Measurements from ENCODE around the gene CD63.

The CD63 gene

DNA sequence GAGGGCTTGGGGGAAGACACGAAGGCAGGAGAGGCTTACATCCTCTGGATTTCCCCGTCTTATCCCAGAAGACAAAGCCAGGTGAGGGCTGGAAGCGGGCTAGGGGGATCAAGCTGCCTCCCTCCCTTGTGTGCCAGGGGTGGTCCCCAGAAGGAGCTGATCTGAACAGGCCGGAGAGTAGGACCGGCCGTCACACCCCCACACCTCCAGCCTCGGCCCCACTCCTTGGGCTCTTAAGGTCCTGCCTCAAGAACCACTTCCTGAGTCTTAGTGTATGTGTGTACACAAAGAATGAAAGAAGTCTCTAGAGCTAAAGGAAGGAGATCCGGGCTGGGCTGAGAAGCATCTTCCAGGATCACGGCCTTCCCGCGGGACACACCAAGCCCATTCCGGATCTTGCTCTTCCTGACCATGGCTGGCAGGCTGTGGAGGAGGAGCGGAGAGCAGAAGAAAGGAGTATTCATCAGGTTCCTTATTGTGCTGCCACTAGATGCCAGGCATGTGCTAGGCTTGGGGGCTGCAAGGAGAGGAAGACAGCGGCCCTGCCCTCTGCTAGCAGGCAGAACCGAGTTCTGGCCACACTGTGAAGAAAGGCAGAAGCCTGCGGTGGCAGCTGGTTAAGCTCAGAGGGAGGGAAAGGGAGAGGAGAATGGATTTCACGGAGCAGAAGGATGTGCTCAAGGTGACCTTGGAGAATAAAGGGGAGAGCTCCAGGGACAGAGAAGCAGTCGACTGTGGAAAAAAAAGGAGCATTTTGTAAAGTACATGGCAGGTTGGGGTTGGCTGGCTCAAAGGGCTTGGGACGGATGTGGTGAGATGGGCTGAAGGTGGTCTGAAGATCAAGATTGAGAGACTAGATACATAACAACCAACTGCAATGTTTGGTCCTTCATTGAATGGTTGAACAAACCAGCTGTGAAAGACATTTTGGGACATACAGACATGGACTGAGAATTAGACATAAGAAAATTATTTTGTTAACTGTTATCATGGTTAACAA lies 1.3 kb upstream of the CD63 start:
- no peaks in the 10 kb centered on the region for H3K27me3 ChIP-seq (replicated peaks; ENCODE audit: control insufficient read depth, insufficient read depth, low read length, poor library complexity, severe bottlenecking)
- no peak for DNase-seq
- peak overlapping the region; percentile 70 for H3K4me3 ChIP-seq (ENCODE audit: insufficient read depth, low read depth, low read length, poor library complexity, severe bottlenecking)
- no peaks in the 10 kb centered on the region for H3K36me3 ChIP-seq (ENCODE audit: control insufficient read depth, insufficient read depth, low read length)
- H3K27ac ChIP-seq (ENCODE audit: insufficient read depth, low read length, poor library complexity, severe bottlenecking): peak overlapping the region; percentile 65
- peaks cover 28% of the 10 kb centered on the region for H3K4me1 ChIP-seq (ENCODE audit: control insufficient read depth, insufficient read depth, low read length, poor library complexity, severe bottlenecking)
- H3K9me3 ChIP-seq (ENCODE audit: control insufficient read depth, low read length): no peaks in the 10 kb centered on the region

GRCh38 chr12:55728186-55728938 lies 447 bp downstream of the CD63 start:
- peak overlapping the region; percentile 65 for H3K27ac ChIP-seq (ENCODE audit: insufficient read depth, low read length, poor library complexity, severe bottlenecking)
- peak overlapping the region; percentile 70 for H3K4me3 ChIP-seq (ENCODE audit: insufficient read depth, low read depth, low read length, poor library complexity, severe bottlenecking)
- no peak for DNase-seq
- no peaks in the 10 kb centered on the region for H3K27me3 ChIP-seq (replicated peaks; ENCODE audit: control insufficient read depth, insufficient read depth, low read length, poor library complexity, severe bottlenecking)
- peaks cover 28% of the 10 kb centered on the region for H3K4me1 ChIP-seq (ENCODE audit: control insufficient read depth, insufficient read depth, low read length, poor library complexity, severe bottlenecking)
- H3K36me3 ChIP-seq (ENCODE audit: control insufficient read depth, insufficient read depth, low read length): no peaks in the 10 kb centered on the region
- H3K9me3 ChIP-seq (ENCODE audit: control insufficient read depth, low read length): no peaks in the 10 kb centered on the region

GRCh38 chr12:55727643-55728185 lies 1.1 kb downstream of the CD63 start:
- H3K4me1 ChIP-seq (ENCODE audit: control insufficient read depth, insufficient read depth, low read length, poor library complexity, severe bottlenecking): peaks cover 28% of the 10 kb centered on the region
- no peaks in the 10 kb centered on the region for H3K9me3 ChIP-seq (ENCODE audit: control insufficient read depth, low read length)
- H3K27ac ChIP-seq (ENCODE audit: insufficient read depth, low read length, poor library complexity, severe bottlenecking): peak overlapping the region; percentile 65
- H3K4me3 ChIP-seq (ENCODE audit: insufficient read depth, low read depth, low read length, poor library complexity, severe bottlenecking): peak overlapping the region; percentile 70
- no peak for DNase-seq
- no peaks in the 10 kb centered on the region for H3K27me3 ChIP-seq (replicated peaks; ENCODE audit: control insufficient read depth, insufficient read depth, low read length, poor library complexity, severe bottlenecking)
- H3K36me3 ChIP-seq (ENCODE audit: control insufficient read depth, insufficient read depth, low read length): no peaks in the 10 kb centered on the region

GRCh38 chr12:55726971-55727370 lies 1.8 kb downstream of the CD63 start:
- H3K4me3 ChIP-seq (ENCODE audit: insufficient read depth, low read depth, low read length, poor library complexity, severe bottlenecking): no peak overlapping the region
- H3K4me1 ChIP-seq (ENCODE audit: control insufficient read depth, insufficient read depth, low read length, poor library complexity, severe bottlenecking): peaks cover 28% of the 10 kb centered on the region

DNA sequence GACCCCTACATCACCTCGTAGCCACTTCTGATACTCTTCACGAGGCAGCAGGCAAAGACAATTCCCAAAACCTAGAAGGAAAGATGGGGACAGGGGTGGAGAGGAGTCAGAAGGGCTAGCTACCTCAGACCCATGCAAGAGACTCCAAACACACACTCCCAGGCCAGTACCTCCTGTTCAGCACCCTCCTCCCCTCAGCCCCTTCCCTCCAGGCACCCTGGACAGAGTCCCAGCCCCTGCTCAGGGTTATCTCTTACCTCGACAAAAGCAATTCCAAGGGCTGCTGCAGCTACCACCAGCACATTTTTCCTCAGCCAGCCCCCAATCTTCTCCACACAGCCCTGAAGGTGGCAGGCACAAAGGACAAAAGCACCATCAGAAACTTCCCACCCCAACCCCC lies 3.3 kb downstream of the CD63 start:
- H3K4me1 ChIP-seq (ENCODE audit: control insufficient read depth, insufficient read depth, low read length, poor library complexity, severe bottlenecking): peaks cover 26% of the 10 kb centered on the region
- no peak overlapping the region for H3K27ac ChIP-seq (ENCODE audit: insufficient read depth, low read length, poor library complexity, severe bottlenecking)
- H3K4me3 ChIP-seq (ENCODE audit: insufficient read depth, low read depth, low read length, poor library complexity, severe bottlenecking): no peak overlapping the region

More at GRCh38 chr12:55726971-55727370, 1.8 kb downstream of the CD63 start:
- Histone ChIP-seq H3K36me3 (ENCODE audit: control insufficient read depth, insufficient read depth, low read length) (no peaks in the 10 kb centered on the region), H3K27ac (ENCODE audit: insufficient read depth, low read length, poor library complexity, severe bottlenecking) (peak overlapping the region; percentile 48), H3K9me3 (ENCODE audit: control insufficient read depth, low read length) (no peaks in the 10 kb centered on the region), H3K27me3 (replicated peaks; ENCODE audit: control insufficient read depth, insufficient read depth, low read length, poor library complexity, severe bottlenecking) (no peaks in the 10 kb centered on the region)
- DNase-seq: no peak

DNA sequence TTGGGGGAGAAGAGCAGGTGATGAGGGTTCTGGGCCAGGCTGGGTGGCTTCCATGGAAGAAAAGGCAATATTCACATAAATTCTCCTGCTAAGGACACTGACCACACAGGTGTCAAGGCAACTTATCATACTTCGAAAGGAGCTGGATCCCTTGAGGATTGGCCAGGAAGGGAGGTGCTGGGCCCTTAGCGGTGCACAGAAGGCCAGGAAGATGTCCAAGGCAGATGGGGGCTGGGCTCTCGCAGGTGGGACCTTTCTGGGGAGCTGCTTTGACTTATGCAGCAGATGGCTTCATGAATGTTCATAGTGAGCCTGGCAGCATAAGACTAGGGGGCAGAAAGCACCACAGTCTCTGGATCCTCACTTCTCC lies 3.9 kb downstream of the CD63 start:
- Histone ChIP-seq H3K9me3 (ENCODE audit: control insufficient read depth, low read length) (no peaks in the 10 kb centered on the region), H3K36me3 (ENCODE audit: control insufficient read depth, insufficient read depth, low read length) (peaks cover 4% of the 10 kb centered on the region), H3K27ac (ENCODE audit: insufficient read depth, low read length, poor library complexity, severe bottlenecking) (no peak overlapping the region), H3K27me3 (replicated peaks; ENCODE audit: control insufficient read depth, insufficient read depth, low read length, poor library complexity, severe bottlenecking) (no peaks in the 10 kb centered on the region), H3K4me3 (ENCODE audit: insufficient read depth, low read depth, low read length, poor library complexity, severe bottlenecking) (no peak overlapping the region), H3K4me1 (ENCODE audit: control insufficient read depth, insufficient read depth, low read length, poor library complexity, severe bottlenecking) (peaks cover 23% of the 10 kb centered on the region)
- DNase-seq: no peak

More for the DNA sequence above, 3.3 kb downstream of the CD63 start:
- no peaks in the 10 kb centered on the region for H3K36me3 ChIP-seq (ENCODE audit: control insufficient read depth, insufficient read depth, low read length)
- no peaks in the 10 kb centered on the region for H3K9me3 ChIP-seq (ENCODE audit: control insufficient read depth, low read length)
- H3K27me3 ChIP-seq (replicated peaks; ENCODE audit: control insufficient read depth, insufficient read depth, low read length, poor library complexity, severe bottlenecking): no peaks in the 10 kb centered on the region
- DNase-seq: no peak

DNA sequence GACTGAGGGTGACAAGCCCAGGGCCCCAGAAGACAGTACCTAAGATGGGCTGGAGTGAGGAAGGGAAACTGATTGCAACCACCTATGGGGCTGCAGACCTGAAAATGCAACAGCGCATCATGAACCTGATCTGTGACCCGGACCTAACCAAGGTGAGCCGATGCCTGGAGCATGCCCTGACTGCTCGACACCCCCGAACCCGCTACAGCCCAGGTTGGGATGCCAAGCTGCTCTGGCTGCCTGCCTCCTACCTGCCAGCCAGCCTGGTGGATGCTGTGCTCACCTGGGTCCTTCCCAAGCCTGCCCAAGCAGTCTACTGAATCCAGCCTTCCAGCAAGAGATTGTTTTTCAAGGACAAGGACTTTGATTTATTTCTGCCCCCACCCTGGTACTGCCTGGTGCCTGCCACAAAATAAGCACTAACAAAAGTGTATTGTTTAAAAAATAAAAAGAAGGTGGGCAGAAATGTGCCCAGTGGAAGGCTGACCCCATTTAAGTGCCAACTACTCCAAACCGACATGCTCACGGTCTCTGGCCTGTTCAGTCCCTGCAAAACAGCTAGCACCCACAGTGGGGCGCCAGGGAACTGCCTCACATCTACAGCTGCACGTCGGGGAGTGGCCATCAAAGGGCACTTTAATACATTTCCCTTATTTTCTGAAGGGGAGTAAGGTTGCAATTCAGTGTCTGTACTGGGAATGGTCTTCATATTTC lies 4.4 kb downstream of the CD63 start:
- H3K4me3 ChIP-seq (ENCODE audit: insufficient read depth, low read depth, low read length, poor library complexity, severe bottlenecking): no peak overlapping the region
- no peaks in the 10 kb centered on the region for H3K27me3 ChIP-seq (replicated peaks; ENCODE audit: control insufficient read depth, insufficient read depth, low read length, poor library complexity, severe bottlenecking)
- peaks cover 18% of the 10 kb centered on the region for H3K4me1 ChIP-seq (ENCODE audit: control insufficient read depth, insufficient read depth, low read length, poor library complexity, severe bottlenecking)
- no peaks in the 10 kb centered on the region for H3K9me3 ChIP-seq (ENCODE audit: control insufficient read depth, low read length)
- peaks cover 10% of the 10 kb centered on the region for H3K36me3 ChIP-seq (ENCODE audit: control insufficient read depth, insufficient read depth, low read length)
- no peak overlapping the region for H3K27ac ChIP-seq (ENCODE audit: insufficient read depth, low read length, poor library complexity, severe bottlenecking)
- DNase-seq: peak; percentile 34 to 48 (median 40)

DNA sequence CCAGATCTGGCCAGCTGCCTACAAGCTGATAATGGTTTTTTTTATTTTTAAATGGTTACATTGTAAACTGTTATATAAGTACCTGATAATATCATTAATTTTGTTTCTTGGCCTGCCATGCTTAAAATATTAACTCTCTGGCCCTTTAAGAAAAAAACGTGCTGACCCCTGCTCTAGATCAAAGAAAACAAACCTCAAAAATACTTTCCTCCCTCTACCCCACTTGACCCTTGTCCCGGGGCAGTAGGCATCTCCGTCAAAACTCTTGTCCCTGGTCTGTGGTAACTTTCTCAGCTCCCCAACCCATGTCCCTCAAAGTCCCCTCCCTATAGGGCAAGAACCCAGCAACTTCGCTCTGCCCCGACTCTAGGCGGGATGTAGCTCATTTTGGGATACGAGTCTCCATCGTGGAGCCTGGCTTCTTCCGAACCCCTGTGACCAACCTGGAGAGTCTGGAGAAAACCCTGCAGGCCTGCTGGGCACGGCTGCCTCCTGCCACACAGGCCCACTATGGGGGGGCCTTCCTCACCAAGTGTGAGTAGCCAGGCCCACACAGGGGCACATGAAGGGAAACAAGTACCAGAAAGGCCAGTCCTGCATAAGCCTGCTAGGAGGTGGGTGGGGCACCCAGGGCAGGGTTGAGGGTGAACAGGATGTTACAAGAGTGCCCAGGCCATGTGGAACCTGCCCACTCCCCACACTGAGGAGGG lies 5.1 kb downstream of the CD63 start:
- Histone ChIP-seq H3K4me1 (ENCODE audit: control insufficient read depth, insufficient read depth, low read length, poor library complexity, severe bottlenecking) (peaks cover 18% of the 10 kb centered on the region), H3K4me3 (ENCODE audit: insufficient read depth, low read depth, low read length, poor library complexity, severe bottlenecking) (no peak overlapping the region), H3K27me3 (replicated peaks; ENCODE audit: control insufficient read depth, insufficient read depth, low read length, poor library complexity, severe bottlenecking) (no peaks in the 10 kb centered on the region), H3K36me3 (ENCODE audit: control insufficient read depth, insufficient read depth, low read length) (peaks cover 16% of the 10 kb centered on the region), H3K9me3 (ENCODE audit: control insufficient read depth, low read length) (no peaks in the 10 kb centered on the region), H3K27ac (ENCODE audit: insufficient read depth, low read length, poor library complexity, severe bottlenecking) (no peak overlapping the region)
- DNase-seq: no peak

DNA sequence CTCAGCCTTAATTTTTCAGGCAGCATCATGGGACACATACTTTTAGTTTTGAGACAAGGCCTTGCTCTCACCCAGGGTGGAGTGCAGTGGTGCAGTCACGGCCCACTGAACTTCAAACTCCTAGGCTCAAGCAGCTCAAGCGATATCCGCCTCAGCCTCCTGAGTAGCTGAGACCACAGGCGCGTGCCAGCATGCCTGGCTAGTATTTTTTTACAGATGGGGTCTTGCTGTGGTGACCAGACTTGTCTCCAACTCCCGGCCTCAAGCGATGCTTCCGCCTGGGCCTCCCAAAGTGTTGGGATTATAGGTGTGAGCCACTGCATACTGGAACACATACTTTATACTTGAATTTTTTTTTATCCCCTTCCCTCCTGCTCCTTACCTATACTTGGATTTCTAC lies 5.9 kb downstream of the CD63 start:
- H3K4me1 ChIP-seq (ENCODE audit: control insufficient read depth, insufficient read depth, low read length, poor library complexity, severe bottlenecking): peaks cover 14% of the 10 kb centered on the region
- peaks cover 16% of the 10 kb centered on the region for H3K36me3 ChIP-seq (ENCODE audit: control insufficient read depth, insufficient read depth, low read length)
- H3K27ac ChIP-seq (ENCODE audit: insufficient read depth, low read length, poor library complexity, severe bottlenecking): no peak overlapping the region

More for the DNA sequence above, 5.9 kb downstream of the CD63 start:
- DNase-seq: no peak
- H3K9me3 ChIP-seq (ENCODE audit: control insufficient read depth, low read length): no peaks in the 10 kb centered on the region
- no peak overlapping the region for H3K4me3 ChIP-seq (ENCODE audit: insufficient read depth, low read depth, low read length, poor library complexity, severe bottlenecking)
- H3K27me3 ChIP-seq (replicated peaks; ENCODE audit: control insufficient read depth, insufficient read depth, low read length, poor library complexity, severe bottlenecking): no peaks in the 10 kb centered on the region

Measured in effector memory CD4-positive, alpha-beta T cell (primary cell).